ENCODE measurements around the gene SLAMF9.

Gene SLAMF9

DNA sequence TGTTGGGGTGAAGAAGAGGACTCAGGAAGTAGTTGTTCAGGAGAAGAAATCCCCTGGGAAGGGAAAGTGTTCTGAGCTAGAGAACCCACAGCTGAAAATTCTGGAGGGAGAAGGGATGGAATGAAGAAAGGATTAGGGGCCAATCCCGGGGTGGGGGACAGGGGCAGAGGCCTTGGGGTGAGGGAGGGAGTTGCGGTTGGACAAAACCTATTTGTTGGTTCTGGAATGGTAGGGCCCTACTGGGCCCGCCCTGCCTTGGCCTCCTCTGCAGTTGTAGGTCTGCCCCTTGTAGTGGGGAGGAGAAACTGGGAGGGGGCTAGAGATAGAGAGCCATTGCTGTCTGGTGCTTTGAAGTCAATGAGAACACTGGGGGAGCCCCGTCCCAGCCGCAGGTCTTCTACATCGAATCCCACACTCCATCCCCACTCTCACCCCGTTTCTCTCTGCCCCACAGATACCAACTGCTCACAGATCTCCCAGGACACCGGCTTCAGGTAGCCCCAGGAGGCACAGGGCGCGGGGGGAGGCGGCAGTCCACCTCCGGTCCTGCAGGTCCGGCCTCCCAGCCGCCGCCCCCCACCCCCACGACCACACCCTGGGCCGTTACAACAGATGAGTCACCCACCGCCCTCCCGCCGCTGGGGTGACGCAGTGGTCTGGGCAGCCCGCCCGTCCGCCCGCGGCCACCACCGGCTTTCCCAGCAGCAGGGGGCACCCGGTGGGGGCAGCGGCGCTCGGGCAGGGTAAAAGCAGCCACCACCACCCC, 29.8 kb downstream of the SLAMF9 start:
- TF ChIP-seq, protein P1, sequence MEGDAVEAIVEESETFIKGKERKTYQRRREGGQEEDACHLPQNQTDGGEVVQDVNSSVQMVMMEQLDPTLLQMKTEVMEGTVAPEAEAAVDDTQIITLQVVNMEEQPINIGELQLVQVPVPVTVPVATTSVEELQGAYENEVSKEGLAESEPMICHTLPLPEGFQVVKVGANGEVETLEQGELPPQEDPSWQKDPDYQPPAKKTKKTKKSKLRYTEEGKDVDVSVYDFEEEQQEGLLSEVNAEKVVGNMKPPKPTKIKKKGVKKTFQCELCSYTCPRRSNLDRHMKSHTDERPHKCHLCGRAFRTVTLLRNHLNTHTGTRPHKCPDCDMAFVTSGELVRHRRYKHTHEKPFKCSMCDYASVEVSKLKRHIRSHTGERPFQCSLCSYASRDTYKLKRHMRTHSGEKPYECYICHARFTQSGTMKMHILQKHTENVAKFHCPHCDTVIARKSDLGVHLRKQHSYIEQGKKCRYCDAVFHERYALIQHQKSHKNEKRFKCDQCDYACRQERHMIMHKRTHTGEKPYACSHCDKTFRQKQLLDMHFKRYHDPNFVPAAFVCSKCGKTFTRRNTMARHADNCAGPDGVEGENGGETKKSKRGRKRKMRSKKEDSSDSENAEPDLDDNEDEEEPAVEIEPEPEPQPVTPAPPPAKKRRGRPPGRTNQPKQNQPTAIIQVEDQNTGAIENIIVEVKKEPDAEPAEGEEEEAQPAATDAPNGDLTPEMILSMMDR (IDR thresholded peaks at IDR 0.05; ENCODE audit: extremely low read depth, missing control alignments): no peak
- peak; percentile 85 for DNase-seq (ENCODE audit: low spot score)

DNA sequence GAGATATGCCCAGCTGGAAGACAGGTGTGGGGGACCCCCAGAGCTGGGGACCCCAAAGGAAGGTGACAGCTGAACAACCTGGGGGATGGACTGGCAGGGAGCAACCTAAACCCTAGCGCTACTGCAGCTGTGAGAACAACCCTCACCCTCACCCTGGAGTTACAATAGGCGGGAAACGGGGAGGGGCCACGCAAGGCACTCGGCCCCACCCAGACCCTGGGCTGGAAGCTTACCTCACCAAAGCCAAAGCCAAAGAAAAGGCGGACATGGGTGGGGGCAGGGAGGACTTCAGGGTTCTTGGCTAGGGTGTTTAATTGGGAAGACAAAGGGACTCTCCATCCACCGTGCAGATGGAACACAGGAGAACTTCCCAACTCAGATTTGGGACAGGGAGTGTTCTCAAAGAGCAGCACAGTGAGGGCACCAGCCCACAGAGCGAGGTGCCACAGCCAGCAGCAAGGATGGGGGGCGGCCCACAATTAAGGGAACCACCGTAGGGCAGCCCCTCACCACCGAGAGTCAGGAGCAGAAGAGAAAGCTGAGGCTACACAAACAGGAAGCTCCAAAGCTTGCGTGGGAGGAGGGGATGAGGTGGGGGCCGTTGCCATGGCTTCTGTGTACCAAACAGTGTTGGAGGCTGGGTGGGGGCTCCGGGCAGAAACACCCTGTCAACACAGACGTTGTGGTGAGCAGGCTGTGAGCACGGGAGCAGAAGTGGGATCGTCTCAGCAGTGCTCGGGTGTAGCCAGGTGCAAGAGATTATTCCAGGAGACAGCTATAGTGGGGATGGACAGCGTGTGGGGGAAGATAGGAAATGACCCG, 30.6 kb downstream of the SLAMF9 start:
- TF ChIP-seq, protein P1 (IDR thresholded peaks at IDR 0.05; ENCODE audit: extremely low read depth, missing control alignments): no peak
- DNase-seq (ENCODE audit: low spot score): peak; percentile 86

DNA sequence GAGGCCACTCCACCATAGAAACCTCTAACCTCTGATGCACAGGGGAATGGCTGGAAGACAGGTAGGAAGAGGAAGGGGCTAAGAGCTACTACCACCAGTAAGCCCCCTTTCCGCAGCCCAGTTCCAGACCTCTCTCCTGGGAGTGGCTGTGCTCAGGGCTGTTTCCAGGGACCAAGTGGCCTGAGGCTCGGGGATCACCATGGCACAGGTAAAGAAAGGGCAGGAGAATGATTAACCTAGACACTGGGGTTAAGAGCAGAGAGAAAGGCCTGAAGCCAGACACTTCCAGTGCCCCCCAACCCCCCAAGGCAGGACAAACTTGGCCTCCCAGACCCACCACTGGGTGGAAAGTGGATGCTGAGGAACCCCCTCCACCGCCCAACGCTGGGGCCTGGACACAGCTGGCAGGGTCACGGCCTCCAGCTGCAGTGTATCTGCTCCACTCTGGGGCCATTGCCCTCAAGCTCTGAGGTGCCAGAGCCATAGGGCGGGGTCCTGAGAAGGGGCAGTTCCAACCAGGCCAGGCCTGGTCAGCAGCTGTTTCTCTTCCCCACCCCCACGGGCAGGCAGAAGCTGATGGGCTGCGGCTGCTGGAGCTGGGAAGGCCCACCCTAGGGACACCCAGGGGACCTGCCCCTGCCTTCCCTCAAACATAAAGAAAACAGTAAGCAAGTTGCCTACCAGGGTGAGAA, 31.4 kb downstream of the SLAMF9 start:
- DNase-seq (ENCODE audit: low spot score): no peak
- TF ChIP-seq, protein P1 (IDR thresholded peaks at IDR 0.05; ENCODE audit: extremely low read depth, missing control alignments): no peak

DNA sequence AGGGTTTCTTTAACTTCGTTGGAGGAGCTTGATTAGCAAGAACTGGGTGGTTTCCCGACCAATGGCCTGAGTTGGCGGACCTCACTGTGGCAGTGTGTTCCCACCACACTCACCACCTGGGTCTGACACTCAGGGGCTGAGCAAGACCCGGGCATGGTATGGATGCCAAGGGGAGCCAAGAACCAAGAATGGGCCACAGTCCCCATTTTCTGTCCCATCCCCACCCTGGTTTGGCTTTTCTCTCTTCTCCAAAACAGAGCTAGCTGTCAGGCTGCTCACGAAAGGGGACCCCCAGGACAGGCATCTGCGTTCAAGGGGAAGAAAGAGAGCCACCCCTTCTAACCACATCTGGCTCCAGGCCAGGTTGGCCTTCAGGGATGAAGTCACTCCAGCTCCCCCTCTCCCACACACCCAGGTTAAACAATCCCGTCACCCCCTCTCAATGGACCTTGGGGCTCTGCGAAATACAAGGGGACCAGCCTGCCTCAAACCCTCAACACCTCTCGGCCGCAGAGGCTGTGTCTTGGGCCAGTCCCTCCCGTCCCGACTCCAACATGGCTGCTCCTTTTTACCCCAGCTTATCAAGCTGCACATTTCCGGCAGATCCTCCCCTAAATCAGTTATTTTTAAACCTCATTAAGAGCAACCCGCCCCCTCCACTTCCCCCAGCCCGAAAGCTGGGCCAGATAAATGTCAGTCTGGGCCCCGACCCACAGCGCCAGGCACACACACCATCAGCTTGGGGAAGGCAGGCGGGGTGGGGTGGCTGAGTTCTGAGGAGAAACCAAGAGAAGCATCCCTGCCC, 32.1 kb downstream of the SLAMF9 start:
- TF ChIP-seq, protein P1 (IDR thresholded peaks at IDR 0.05; ENCODE audit: extremely low read depth, missing control alignments): no peak
- DNase-seq (ENCODE audit: low spot score): no peak

DNA sequence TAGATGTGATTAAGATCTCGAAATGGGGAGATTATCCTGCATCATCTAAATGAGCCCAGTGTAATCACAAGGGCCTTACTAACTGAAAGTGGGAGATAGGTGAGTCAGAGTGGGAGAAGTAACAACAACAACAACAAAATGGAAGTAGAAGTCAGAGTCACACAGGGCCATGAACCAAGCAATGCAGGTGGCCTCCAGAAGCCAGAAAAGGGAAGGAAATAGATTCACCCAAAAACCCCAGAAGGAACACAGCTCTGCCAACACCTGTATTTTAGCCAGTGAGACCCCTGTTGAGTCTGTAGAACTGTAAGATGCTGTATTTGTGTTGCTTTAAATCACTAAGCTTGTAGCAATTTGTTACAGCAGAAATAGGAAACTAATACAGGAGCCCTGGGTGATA, 32.8 kb downstream of the SLAMF9 start:
- peak; percentile 60 for DNase-seq (ENCODE audit: low spot score)
- TF ChIP-seq, protein P1 (IDR thresholded peaks at IDR 0.05; ENCODE audit: extremely low read depth, missing control alignments): no peak

DNA sequence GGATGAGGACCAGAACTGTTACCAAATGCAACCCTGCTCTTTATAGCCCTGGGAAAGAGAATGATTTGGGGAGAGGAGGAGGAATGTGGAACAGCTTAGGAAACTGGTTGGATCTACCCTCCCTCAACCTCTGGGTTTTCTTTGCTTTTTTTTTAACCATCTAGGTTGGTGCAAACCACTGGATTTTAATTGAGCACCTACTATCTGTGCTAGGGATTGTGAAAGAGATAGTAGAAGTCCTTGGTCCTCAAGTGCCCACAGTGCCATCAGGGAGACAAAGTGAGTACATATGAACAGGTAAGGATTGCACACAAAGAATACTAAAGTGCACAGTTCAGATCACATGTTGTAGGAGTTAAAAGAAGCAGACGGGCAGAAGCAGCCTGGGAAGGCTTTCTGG, 33.4 kb downstream of the SLAMF9 start:
- TF ChIP-seq, protein P1 (IDR thresholded peaks at IDR 0.05; ENCODE audit: extremely low read depth, missing control alignments): no peak
- DNase-seq (ENCODE audit: low spot score): no peak
